H1 (cell line): Measurements from ENCODE around the gene ORAI1. TPM values are rescaled to one million over a fixed set of nuclear protein-coding genes. Genes with fewer than 3 reads are reported as not detected.

Experiments used
- EZH2 ChIP-seq: fragments of 200-600 bp; sonication (generic); IDR thresholded peaks from 2 replicates; pipeline ENCODE4 v1.7.1; 2012; ENCODE audit warnings: low read depth, mild to moderate bottlenecking, moderate library complexity, low read length, inconsistent platforms; ENCODE audit not compliant: severe bottlenecking
- RXRA ChIP-seq: IDR thresholded peaks from 2 replicates; pipeline ENCODE4 v1.6.1; 2011; ENCODE audit warnings: low read depth, mild to moderate bottlenecking, low read length, moderate library complexity; ENCODE audit not compliant: insufficient read depth
- polyA plus RNA-seq, 7 experiments: library from polyadenylated mRNA; depleted of rRNA in 3 of 7; stranded (reverse) in 5 of 7; unstranded in 2 of 7; fragments of >200 nt in 5 of 7; fragments of 200-250 nt in 2 of 7; gene quantifications; 1 replicate in 5 of 7; 2 replicates in 1 of 7; 4 replicates in 1 of 7; pipeline versions ENCODE4 v1.2.1 to v1.2.3, GENCODE V29; 2011 to 2013; ENCODE audit warnings: missing spikeins in 2 of 7, mixed read lengths in 2 of 7
- total RNA-seq: library from RNA; stranded (reverse); fragmentation: NEBNext Ultra II Directional; extraction: Animal tissue kit (Norgen Biotek cat#: 25700); gene quantifications from 2 replicates; pipeline ENCODE4 v1.2.1, GENCODE V29; 2021

ORAI1 gene
- total and polyA plus RNA-seq, 2 of the 8 experiments (the other 6 are each of a cell fraction or from before 2014, with no cell fraction given), result 29.9 to 71.5 TPM

DNA sequence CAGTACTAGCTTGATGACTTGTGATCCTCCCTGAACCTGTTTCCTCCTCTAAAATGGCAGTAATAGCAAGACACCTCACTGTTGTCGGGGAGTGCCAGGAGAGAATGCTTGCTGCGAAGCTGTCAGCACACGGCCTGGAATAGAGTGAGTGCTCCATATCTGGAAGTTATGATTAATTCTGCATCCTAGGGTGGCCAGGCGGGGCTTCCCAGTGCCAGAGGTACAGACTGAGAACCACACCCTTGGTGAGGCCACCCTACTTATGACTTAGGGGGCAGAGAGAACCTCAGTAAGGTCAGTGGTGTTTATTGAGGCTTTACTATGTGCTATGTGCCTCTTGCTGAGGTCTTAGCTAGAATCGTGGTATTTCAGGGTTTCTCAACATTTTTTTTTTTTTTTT is 23.0 kb downstream of the ORAI1 start (continued):
- no peak for TF ChIP-seq EZH2
- no peak for TF ChIP-seq RXRA
